HL-60 (cell line): ENCODE results near the gene SLCO2A1.

Source experiments
- DNase-seq, 2 experiments: peaks; one replicate each; pipeline ENCODE4 v3.0.0-alpha.2; 2010 to 2020; ENCODE audit warnings: low read depth in 1 of 2, low spot score in 1 of 2
- H3K27ac ChIP-seq: fragments of 250-450 bp; sonication (Bioruptor Pico); replicated peaks from 2 replicates; pipeline ENCODE4 v1.5.1; 2020; ENCODE audit warnings: mild to moderate bottlenecking, moderate library complexity
- H3K27me3 ChIP-seq: fragments of 250-450 bp; sonication (Bioruptor Pico); 2 replicates; pipeline ENCODE4 v1.5.1; 2021; ENCODE audit warnings: mild to moderate bottlenecking, moderate library complexity; ENCODE audit not compliant: insufficient read depth, poor library complexity, severe bottlenecking
- H3K4me3 ChIP-seq: replicated peaks from 2 replicates; pipeline ENCODE4 v1.5.1; 2011; ENCODE audit warnings: mild to moderate bottlenecking, control low read depth, low read length; ENCODE audit not compliant: insufficient read depth
- GABPA ChIP-seq: IDR thresholded peaks from 2 replicates; pipeline ENCODE4 v1.6.1; 2012; ENCODE audit warnings: low read depth
- POLR2AphosphoS5 ChIP-seq: IDR thresholded peaks from 2 replicates; pipeline ENCODE4 v1.6.1; 2012; ENCODE audit warnings: low read depth
- SPI1 ChIP-seq: IDR thresholded peaks from 2 replicates; pipeline ENCODE4 v1.6.1; 2012; ENCODE audit warnings: low read depth, mild to moderate bottlenecking, borderline replicate concordance
- TF ChIP-seq, protein P1 (sequence below): IDR thresholded peaks from 2 replicates; pipeline ENCODE4 v1.6.1; 2012; ENCODE audit warnings: low read depth; ENCODE audit not compliant: insufficient replicate concordance
- TF ChIP-seq, protein P2 (sequence below): IDR thresholded peaks from one replicate; pipeline ENCODE4 v1.5.1; 2011; ENCODE audit warnings: low read length, control low read depth, inconsistent platforms; ENCODE audit not compliant: insufficient read depth

The SLCO2A1 gene

DNA sequence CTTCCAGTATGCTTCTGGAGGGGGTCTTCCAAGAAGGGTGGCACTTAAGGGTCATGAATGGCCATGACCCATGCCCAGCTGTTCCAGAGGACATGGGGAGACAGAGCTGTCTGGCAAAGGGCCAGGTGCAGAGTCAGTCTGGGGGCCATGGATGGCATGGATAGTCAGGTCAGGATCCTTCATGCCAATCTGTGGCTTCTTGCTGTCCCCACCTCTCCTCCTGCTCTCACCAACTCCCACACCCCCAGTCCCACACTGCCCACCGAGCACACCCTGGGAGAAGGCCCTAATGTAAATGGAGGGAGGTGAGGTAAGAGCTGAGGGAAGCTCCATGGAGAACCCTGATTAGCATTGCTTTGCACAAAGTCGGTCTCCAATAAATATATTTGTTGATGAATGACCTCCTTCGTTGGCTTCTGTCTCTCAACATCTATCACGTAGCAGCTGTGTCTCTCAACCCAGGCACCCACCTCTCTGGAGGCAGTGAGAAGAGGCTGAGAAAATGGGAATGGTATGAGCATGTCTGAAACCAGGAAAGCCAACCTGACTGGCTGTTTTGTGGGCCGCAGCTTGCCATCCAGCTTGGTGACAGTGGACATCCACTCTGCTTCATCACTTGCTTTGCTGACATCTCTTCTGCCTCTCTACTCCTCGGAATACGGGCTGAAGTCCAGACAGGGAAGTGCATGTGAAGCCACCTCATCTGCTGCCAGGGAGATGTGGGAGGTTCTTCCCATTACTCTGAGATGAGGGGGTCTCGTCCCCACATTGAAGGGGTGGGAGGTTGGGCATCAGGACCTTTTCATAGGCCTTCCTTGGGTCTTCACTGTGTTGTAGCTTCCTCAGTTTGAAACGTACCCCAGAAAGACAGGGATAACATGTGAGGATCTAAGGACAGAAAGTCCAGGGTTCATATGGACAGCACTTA, 96.4 kb downstream of the SLCO2A1 start:
- DNase-seq: no peak
- TF ChIP-seq, protein P1, sequence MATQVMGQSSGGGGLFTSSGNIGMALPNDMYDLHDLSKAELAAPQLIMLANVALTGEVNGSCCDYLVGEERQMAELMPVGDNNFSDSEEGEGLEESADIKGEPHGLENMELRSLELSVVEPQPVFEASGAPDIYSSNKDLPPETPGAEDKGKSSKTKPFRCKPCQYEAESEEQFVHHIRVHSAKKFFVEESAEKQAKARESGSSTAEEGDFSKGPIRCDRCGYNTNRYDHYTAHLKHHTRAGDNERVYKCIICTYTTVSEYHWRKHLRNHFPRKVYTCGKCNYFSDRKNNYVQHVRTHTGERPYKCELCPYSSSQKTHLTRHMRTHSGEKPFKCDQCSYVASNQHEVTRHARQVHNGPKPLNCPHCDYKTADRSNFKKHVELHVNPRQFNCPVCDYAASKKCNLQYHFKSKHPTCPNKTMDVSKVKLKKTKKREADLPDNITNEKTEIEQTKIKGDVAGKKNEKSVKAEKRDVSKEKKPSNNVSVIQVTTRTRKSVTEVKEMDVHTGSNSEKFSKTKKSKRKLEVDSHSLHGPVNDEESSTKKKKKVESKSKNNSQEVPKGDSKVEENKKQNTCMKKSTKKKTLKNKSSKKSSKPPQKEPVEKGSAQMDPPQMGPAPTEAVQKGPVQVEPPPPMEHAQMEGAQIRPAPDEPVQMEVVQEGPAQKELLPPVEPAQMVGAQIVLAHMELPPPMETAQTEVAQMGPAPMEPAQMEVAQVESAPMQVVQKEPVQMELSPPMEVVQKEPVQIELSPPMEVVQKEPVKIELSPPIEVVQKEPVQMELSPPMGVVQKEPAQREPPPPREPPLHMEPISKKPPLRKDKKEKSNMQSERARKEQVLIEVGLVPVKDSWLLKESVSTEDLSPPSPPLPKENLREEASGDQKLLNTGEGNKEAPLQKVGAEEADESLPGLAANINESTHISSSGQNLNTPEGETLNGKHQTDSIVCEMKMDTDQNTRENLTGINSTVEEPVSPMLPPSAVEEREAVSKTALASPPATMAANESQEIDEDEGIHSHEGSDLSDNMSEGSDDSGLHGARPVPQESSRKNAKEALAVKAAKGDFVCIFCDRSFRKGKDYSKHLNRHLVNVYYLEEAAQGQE: no peak
- TF ChIP-seq GABPA (no peak), POLR2AphosphoS5 (no peak), SPI1 (no peak)
- TF ChIP-seq, protein P2, sequence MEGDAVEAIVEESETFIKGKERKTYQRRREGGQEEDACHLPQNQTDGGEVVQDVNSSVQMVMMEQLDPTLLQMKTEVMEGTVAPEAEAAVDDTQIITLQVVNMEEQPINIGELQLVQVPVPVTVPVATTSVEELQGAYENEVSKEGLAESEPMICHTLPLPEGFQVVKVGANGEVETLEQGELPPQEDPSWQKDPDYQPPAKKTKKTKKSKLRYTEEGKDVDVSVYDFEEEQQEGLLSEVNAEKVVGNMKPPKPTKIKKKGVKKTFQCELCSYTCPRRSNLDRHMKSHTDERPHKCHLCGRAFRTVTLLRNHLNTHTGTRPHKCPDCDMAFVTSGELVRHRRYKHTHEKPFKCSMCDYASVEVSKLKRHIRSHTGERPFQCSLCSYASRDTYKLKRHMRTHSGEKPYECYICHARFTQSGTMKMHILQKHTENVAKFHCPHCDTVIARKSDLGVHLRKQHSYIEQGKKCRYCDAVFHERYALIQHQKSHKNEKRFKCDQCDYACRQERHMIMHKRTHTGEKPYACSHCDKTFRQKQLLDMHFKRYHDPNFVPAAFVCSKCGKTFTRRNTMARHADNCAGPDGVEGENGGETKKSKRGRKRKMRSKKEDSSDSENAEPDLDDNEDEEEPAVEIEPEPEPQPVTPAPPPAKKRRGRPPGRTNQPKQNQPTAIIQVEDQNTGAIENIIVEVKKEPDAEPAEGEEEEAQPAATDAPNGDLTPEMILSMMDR: no peak
- Histone ChIP-seq H3K27me3 (no peaks in the 10 kb centered on the region), H3K4me3 (no peak overlapping the region), H3K27ac (no peak overlapping the region)

DNA sequence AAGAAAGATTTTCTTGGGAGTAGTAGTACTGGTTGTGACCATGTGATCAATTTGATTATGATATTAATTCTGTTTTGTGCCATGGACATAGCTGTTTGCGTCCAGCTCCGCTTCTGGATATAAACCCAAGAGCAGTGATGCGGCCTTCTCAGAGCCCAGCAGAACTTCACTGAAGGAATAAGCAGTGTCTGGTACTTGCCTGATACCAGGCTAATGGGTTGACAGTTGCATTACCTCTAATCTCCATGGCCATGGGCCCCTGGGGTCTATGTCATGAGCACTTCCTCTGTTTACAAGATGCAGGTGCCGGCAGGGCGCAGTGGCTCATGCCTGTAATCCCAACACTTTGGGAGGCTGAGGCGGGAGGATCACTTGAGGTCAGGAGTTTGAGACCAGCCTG, 97.7 kb downstream of the SLCO2A1 start:
- DNase-seq: no peak
- H3K27me3 ChIP-seq: no peaks in the 10 kb centered on the region
- no peak for TF ChIP-seq POLR2AphosphoS5
- TF ChIP-seq, protein P2: no peak
- TF ChIP-seq SPI1: no peak
- TF ChIP-seq, protein P1: no peak
- no peak for TF ChIP-seq GABPA
- H3K4me3 ChIP-seq: no peak overlapping the region
- no peak overlapping the region for H3K27ac ChIP-seq

DNA sequence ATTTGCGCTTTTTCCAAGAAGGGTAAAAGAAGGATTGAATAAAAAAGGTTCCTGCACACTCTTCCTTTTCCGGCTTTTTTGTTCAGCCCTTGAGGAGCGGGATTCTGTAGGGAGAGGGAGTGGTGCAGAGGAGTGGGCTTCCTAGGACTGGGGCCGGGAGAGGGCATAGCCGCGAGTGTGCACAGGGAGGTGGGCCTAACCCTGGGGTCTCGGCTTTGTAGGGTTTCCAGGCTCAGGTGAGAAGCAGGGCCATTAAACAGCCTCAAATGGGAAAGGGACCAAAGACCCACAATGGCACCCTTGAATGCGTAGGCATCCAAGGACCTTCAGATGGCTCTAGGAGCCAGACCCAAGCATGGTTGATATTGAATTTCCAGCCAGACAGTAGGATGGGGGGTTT, 98.6 kb downstream of the SLCO2A1 start:
- TF ChIP-seq GABPA: no peak
- no peak for TF ChIP-seq POLR2AphosphoS5
- TF ChIP-seq, protein P2: no peak
- TF ChIP-seq, protein P1: no peak
- TF ChIP-seq SPI1: no peak
- Histone ChIP-seq H3K4me3 (no peak overlapping the region), H3K27ac (no peak overlapping the region), H3K27me3 (no peaks in the 10 kb centered on the region)
- DNase-seq: no peak
